Measurements from ENCODE around the gene AFF3.

- no peak for TF ChIP-seq CTCF (IDR thresholded peaks at IDR 0.05; ENCODE audit: poor library complexity)
- no peak for TF ChIP-seq EZH2phosphoT487 (IDR thresholded peaks at IDR 0.05; ENCODE audit: low read depth, severe bottlenecking, unreplicated experiment)
These were observed 199.6 kb downstream of the AFF3 start for GRCh38 chr2:99942561-99943347.

Data from hepatocyte (in vitro differentiated cells).